ENCODE results near the gene TTC3.

TTC3 gene

DNA sequence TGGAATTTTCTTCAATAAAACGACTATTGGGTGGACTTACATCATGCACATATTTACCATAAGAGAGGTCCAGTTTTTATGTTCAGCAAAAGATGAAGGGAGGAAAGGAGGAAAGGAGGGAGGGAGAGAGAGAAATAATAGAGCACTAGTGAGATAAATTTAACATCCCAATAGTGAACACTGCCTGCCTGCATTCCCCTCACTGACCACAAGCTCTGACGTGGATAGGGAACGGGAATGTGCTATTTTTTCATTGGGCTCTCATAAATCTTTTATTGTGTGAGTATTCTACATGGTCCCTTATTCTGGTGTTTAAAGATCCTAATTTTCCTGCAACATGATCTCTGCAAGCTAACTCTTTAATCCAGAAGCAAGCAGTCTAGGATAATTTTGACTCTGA is 82.1 kb downstream of the TTC3 start:
- DNase-seq: no peak

DNA sequence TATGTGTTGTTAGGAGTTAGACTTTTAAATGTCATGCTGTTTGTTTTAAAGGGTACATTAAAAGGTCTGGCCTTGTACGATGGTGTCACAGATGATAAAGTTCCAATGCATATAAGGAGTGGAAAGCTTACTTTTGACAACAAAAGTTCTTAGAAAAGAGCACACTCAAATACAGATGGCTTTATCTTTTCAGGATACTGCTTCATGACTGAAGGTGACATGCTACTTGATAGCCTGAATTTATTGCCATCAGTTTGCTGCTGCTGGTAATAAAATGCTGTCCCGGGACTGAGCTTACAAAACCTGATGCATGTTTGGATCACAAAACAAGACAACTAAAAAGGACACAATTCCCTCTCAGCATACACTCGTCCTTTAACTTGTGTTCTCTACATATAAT is 84.9 kb downstream of the TTC3 start:
- DNase-seq: no peak

DNA sequence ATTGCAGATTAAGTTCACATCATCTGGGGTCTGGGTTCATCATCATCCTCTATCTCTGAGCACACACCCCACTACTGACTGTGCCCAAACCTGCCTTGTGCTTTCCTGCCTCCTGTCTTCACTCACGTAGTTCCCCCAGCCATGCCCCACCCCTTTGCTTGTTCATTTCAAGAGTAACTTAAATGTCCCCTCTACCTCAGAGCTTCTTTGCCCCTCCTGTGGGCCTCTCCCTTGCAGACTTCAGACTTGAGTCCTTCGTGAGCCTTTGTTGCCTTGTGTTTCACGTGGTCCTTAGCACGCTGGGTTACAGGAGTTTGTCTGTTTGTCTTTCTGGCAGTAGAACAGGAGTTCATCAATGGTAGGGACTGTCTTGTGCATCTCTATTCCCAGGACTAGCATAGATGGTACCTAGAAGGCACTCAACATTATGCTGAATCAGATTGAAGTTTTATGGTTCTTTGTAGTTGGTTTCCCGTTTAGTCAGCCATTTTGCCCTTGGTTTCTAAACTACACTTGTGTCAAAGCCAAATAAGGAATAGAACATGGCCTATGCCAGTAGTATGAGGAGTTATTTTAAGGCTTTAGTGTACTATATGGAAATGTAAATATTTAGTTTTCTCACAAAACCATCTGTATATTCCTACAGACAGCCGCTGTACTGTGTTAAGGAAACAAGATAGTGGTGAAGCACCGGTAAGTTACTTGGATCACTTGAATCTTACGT is 86.2 kb downstream of the TTC3 start:
- no peak for DNase-seq

DNA sequence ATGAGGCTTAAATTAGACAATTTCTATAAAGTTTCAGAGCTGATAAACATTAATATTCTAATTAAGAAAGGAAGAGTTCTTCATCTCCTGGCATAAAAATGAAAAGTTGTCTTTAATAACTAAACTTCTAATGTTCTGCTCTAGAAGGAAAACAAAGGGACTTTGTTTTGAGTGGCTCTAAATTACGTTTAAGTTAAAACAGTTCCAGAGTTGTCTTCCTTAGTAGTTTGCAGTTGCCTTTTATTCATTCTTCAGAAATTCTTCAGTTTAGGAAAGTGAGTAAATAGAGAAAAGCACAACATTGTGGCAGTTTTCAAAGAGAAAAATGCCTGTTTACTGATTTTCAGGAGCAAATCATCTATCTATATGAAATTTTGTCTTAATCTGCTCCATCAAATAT is 86.9 kb downstream of the TTC3 start:
- no peak for DNase-seq

DNA sequence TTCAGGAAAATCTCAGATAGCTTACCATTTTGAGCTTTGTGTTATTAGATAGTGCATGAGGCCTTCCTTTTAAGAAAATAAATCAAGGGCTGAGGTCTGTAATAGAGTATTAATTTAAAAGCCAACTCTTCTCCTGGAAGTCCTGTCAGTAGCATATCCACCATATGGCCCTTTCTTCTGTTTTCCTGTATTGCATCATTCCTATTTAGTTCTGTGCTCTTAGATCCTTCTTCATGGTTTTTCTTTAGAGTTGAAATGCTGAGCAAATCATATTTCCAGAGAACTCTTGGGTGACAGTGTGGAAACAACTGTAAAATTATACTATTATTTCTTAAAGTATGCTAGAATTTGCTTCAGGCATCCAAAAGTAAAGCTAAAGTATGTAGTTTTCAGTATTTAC is 91.7 kb downstream of the TTC3 start:
- no peak for DNase-seq

DNA sequence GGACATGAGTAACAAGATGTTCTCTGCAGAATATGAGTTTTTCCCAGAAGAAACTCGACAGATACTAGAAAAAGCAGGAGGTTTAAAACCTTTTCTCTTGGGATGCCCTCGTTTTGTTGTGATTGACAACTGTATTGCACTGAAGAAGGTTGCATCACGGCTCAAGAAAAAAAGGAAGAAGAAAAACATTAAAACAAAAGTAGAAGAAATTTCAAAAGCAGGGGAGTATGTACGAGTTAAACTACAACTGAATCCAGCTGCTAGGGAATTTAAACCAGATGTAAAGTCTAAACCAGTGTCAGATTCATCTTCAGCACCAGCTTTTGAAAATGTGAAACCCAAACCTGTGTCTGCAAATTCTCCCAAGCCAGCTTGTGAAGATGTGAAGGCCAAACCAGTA is 92.5 kb downstream of the TTC3 start:
- DNase-seq: no peak

DNA sequence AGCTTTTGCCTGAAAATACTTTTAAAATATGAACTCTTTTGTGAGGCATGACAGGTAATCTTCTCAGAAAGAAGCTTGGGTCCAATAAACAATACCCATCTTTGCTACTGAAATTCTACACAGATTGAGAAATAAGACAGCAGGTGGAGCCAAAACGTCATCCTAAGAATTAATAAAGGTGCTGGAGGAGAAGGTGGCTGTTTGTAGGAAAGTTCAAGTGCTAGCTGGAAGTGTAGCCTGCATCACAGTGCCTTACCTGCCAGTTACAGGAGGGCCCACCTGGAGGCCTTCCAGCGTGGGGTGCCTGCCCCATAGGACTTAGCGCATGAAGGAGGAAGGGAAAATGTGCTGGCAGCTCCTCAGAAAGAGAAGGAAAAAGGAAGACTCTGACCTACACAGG is 93.7 kb downstream of the TTC3 start:
- DNase-seq: no peak

DNA sequence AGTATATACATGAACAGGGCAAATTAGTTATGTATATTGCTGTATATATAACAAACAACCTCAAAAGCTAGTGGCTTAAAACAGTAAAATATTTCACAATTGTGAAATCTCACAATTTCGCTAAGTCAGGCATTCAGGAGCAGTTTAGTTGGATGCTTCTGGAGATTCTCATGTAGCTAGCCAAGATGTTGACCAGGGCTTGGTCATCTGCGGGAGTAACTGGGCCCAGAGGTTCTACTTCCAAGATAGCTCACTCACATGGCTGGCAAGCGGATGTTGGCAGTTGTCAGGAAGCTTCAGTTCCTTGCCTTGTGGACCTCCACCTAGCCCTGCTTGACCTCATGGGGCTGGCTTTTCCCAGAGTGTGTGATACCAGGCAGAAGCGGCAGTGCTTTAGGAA is 95.6 kb downstream of the TTC3 start:
- DNase-seq: no peak

DNA sequence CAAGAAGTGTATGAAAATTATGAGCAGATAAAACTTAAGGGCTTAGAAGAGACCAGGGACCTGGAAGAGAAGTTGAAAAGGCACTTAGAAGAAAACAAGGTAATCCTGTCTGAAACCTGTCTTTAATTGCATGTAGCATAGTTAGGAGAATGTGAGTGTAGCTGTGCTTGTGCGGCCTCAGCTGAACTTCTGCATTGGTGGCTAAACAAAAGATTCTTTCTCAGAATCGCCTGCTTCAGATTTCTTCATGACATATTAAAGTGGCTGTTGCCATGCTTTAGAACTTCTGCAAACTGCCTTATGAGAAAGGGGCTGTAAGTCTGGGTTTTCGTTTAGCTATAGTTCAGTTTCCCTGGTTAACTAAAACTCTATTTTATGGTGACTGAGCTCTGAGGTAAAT is 99.6 kb downstream of the TTC3 start:
- no peak for DNase-seq

DNA sequence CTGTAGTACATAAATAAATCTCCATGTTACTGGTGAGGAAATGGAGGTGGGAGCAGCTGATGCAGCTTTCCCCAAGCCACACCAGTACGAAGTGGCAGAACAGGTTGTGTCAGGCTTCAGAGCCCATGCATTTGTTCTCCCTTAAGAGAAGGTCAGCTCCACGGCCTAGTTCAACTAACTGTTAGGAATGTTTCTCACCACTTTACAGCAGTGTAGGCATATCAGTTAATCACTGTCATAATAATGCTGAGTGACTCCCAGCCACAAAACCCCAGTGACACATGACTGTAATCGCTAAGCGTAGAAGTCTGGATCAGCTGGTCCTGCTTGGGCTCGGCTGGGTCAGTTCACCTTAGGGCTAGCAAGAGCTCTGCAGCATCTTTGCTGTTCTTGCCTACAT is 103.7 kb downstream of the TTC3 start:
- no peak for DNase-seq

DNA sequence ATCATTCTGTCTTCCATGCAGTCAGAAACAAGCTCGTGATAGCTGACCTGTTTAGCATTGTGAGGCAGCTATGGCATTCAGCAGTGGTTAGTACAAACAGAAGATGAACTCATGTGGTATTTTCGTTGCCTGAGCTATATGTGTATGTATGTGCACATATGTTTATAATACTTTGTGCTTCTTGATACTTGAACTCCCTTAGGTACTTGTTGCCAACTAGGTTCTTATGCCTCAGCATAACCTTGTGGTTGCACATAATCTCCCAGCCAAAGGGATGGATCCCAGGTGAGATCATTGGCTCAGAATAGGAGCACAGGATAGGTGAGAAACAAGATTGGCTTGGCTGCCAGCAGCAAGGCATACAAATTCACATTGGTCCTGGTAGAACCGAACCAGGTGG is 108.0 kb downstream of the TTC3 start:
- no peak for DNase-seq

DNA sequence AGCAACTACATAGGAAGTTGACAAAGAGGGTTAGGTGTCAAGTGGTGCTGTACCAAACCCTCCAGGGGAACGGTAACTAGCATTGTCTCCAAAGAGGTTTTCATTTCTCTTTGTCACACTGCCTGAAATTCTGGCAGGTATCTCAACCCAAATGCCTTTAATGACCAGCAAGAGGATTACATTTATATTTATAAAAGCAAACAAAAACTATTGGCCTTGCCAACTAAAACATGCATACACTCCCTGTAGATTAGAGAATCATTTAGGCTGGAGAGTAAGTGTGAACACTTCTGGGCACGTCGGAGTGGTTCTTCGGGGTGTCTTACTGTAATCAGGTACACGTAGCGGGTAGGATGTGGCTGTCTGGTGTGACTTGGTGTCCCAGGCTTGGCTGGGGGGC is 109.2 kb downstream of the TTC3 start:
- DNase-seq: no peak

DNA sequence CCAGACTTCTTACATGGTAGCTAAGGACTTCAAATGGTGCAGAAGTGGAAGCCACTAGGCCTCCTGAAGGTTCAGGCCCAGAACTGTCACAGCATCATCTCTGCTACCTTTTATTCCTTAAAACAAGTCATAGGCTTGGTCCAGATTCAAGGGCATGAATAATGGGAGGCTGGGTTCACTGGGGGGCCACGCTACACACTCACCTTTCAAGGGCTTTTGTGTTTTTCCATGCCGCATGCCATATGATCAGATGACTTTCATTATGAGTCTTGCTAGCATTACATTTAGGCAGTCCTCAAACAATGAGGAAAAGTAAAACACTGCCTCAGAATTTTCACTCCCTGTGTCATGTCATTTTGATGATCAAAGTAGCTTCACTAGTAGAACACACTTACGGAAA is 110.7 kb downstream of the TTC3 start:
- no peak for DNase-seq

DNA sequence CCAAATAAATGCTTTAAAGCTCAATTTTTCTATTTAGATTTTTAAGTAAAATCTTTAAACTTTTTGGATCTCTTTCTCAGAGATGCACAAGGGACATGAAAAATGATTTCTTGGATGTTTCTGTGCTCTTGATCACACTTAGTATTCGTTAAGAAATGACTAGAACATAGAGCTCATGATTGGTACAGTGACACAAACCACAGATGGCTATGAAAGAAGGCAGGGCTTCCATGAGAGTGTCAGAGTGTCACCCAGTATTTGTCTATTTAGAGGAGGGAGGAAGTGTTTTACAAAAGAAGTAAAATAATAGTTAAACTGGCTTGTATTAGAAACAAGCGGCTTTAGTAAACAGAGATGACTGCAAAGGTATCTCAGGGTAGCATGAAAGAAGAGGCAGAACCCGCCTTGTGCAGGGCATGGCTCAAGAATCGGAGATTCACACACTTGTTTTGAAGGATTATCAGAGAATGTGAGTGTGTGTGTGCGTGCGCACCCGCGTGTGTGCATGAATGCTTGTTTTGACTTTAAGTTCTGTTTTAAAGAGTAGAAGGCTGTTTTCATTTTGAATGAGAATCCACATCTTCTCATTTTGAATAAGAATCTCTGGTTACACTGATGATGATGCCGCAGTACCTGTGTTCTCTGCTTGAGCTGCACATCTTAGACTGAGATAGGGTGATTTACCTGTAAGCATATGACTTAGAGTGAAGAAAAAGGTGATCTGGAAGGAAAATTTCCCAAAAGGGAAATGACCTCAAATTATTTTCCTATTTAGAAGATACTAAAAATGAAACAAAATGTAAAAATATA is 111.9 kb downstream of the TTC3 start:
- DNase-seq: no peak

DNA sequence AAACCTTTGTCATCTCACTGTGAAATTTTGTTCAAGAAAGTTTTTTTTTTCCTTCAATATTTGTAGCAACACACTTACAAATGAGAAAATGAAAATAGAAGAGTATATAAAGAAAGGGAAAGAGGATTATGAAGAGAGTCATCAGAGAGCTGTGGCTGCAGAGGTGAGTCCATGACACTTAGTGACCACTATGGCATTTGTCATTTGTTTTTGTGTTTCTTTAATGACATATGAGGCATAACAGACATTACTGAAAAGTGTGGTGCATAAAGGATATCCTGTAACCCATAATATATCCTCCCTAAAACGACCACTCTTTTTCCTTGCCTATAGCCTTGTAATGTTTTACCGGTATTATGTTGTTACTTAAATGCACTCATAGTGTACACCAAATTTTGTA is 113.9 kb downstream of the TTC3 start:
- no peak for DNase-seq

DNA sequence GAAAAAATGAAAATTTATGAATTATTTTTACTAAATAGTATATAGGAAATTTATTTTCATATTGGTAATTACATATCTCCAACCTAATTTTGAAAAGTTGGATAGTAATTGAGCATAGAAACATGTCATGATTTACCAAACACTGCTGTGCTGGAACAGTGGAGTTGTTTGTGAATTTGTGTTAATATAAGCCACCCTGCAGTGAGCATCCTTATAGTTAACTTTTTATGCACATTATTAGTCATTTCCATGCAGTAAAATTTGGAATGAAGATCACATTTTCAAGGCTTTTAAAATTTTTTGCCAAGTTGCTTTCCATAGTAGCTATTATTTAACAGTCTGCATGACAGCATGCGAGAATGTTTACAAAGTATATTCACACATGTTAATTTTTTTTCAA is 115.8 kb downstream of the TTC3 start:
- no peak for DNase-seq

DNA sequence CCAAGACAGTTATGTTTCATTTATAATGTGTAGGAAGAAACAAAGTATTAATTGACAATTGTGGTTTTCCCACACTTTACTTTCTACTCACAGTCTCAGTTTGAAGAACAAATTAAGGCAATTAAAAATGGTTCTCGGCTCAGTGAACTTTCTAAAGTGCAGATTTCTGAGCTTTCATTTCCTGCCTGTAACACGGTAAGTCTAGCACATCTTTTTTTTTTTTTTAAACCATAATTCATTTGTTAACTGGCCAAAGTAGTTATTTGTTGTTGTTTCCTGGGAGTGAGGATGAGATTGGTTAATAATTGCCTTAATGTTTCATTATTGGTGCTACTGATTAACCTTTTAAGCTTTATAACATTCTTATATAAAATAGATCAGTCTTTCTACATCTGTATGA is 119.0 kb downstream of the TTC3 start:
- DNase-seq: no peak

DNA sequence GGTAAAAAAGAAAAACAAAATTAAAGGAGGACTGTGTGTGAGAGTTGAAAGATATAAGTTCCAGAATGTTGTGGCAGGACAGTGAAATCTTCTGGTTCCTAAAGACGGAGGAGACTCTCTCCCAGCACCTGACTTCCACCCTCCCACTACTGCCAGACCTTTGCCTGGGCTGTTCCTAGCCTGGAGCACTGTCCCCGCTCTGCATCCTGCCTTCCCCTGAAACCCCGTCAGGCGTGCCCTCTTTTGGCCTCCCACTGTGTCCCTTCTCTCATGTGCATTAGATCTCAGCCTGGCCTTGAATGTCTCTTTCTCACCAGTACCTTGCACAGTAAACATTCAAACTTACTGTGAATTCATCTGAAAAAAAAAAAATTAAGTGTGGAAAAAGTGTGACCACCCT is 120.0 kb downstream of the TTC3 start:
- no peak for DNase-seq

DNA sequence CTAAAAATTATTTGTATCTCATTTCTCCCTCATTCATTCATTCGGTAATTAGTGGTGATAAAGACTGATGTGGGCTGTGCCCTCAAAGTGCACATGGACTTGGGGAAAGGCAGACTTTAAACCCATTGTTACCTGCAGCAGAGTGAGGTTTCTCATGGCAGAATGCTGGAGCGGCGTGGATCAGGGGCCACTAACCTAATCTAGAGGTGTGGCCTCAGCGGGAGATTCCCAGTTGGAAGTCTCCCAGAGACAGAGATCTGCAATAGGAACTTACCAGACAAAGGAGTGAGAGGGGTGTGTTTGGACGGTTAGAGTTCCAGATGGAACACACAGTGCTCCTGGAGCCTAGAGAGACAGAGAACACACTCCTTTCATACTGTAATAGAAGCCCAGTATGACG is 120.6 kb downstream of the TTC3 start:
- DNase-seq: no peak

DNA sequence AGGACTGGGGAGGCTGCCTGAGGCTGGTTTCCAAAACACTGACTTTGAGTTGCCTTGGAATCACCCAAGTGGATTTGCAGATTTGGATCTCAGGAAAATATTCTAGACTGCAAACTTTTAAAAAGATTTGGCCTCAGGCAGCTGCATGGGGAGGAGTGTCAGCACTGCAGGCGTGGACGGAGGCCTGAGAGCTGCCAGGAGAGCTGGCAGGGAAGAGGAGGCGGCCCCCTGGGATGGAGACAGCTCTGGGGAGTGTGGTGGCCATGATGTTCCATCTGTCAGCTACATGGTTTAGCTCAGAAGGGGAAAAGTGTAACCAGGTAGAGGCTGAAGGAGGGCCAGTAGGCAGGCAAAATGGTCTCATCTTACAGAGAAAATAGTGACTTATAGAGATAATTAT is 122.0 kb downstream of the TTC3 start:
- no peak for DNase-seq

DNA sequence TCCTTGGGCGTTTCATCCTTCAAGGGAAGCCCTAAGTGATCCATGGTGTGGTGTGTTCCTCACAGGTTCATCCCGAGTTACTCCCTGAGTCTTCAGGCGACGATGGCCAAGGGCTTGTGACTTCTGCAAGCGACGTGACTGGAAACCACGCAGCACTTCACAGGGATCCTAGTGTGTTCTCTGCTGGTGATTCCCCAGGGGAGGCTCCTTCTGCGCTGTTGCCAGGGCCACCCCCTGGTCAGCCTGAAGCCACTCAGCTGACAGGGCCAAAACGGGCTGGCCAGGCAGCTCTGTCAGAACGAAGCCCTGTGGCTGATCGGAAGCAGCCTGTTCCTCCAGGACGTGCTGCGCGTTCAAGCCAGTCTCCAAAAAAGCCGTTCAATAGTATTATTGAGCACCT is 122.6 kb downstream of the TTC3 start:
- no peak for DNase-seq

DNA sequence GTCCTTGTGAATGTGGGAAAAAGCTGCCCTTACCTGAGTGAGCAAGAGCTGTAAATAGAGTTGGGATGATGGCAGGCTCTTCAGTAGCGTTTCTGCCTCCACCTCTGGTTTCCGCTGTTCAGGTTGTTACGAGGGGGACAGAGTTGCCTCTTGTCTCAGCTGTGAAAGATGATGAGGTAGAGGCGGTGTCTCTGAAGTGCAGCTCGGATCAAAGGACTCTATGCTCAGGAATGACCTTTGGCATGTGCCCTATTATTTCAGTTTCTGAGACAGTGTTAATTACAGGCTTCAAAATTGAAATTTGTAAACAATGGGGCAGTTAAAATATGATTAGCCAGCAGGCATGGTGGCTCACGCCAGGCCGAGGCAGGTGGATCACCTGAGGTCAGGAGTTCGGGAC is 123.8 kb downstream of the TTC3 start:
- no peak for DNase-seq

DNA sequence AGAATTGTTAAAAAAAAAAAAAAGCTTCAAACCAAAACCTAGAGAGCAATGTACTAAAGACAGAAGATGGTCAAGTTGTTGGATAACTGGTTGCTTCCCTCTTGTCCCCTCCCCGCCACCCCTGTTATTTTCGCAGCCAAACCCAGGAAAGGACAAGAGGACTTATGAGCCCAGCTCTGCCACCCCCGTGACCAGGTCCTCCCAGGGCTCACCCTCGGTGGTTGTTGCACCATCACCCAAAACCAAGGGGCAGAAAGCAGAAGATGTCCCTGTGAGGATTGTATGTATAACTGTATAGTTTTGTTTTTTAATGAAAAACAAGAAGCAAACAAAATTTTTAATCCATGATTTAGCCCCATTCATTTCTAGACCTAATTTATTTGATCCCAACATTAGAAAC is 124.7 kb downstream of the TTC3 start:
- DNase-seq: no peak

DNA sequence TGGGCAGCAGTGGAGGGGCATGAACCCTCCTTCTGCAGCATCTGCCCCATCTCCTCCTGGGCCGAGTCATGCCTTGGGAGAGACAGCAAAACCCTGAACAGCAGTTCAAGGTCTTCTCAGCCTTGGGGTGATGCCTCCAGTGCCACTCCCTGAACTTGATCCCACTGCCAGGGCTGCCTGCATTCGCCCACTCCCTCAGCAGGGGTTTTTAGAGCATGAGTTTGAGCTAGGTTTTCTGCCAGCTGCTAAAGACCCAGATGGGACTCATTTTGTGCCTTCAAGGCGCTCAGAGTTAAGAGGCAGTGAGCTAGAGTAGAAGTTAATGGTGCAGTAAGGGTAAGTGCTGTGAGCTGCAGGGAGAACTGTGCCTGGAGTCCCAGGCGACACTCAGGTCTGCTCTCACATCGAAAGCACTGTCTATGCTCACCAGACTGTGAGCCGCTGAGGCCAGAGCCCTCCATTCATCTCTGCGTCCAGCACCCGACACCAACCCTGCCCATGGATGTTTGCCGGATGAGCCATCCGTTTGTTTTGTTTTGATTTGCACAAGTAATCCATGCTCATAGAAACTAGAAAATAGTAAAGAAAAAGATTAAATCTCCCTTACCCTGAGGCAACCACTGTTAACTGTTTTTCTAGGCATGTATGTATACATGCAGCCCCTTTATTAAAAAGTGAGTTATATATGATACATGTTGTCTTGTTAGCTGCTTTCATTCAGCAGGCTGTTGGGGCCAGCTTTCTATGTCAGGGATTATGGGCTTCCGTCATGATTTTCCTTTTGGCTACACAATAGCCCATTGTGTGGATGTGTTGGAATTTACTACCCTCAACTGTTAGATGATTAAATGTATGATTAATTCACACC is 126.2 kb downstream of the TTC3 start:
- DNase-seq: no peak
